Keratinocyte (primary cell): Measurements from ENCODE around the gene PTGDR. TPM values are rescaled to one million over a fixed set of nuclear protein-coding genes. Genes with fewer than 3 reads are reported as not detected.

ENCODE experiments used
- DNase-seq: peaks from one replicate; pipeline ENCODE4 v3.0.0-alpha.2; 2011; ENCODE audit warnings: low read depth, missing footprints, low spot score
- FAIRE-seq: peaks from 2 replicates; lab custom pipeline; 2011; peaks lifted over from hg19 to GRCh38; lab: Jason Lieb, UNC
- H2AFZ ChIP-seq: 2 replicates; pipeline ENCODE4 v1.6.0; 2012; ENCODE audit warnings: low read length, control low read depth, inconsistent platforms; ENCODE audit not compliant: control insufficient read depth
- H3K27ac ChIP-seq: 2 replicates; pipeline ENCODE4 v1.5.1; 2011; ENCODE audit warnings: low read length; ENCODE audit not compliant: control insufficient read depth, insufficient read depth
- H3K27me3 ChIP-seq: 3 replicates; pipeline ENCODE4 v1.6.0; 2011; ENCODE audit warnings: low read length; ENCODE audit not compliant: control insufficient read depth, insufficient read depth; ENCODE audit errors: extremely low read depth
- H3K36me3 ChIP-seq, 2 experiments: 2 replicates in 1 of 2; 3 replicates in 1 of 2; pipeline ENCODE4 v1.5.1; 2011; ENCODE audit warnings: low read length in 2 of 2, mild to moderate bottlenecking in 1 of 2; ENCODE audit not compliant: control insufficient read depth in 2 of 2, insufficient read depth in 2 of 2; ENCODE audit errors: extremely low read depth in 1 of 2
- H3K4me1 ChIP-seq: 3 replicates; pipeline ENCODE4 v1.5.1; 2011; ENCODE audit warnings: low read length; ENCODE audit not compliant: control insufficient read depth, insufficient read depth; ENCODE audit errors: extremely low read depth
- H3K4me2 ChIP-seq: 3 replicates; pipeline ENCODE4 v1.6.0; 2011; ENCODE audit warnings: low read depth, low read length; ENCODE audit not compliant: control insufficient read depth, insufficient read depth; ENCODE audit errors: extremely low read depth
- H3K4me3 ChIP-seq, 3 experiments: fragments of 200-600 bp in 1 of 3; sonication (generic) in 1 of 3; 2 replicates in 2 of 3; 3 replicates in 1 of 3; pipeline ENCODE4 v1.5.1; 2011 to 2016; ENCODE audit warnings: low read length in 3 of 3, mild to moderate bottlenecking in 3 of 3, control low read depth in 2 of 3, inconsistent platforms in 1 of 3, low read depth in 1 of 3, mixed read lengths in 1 of 3, mixed run types in 1 of 3, moderate library complexity in 1 of 3; ENCODE audit not compliant: control insufficient read depth in 2 of 3, insufficient read depth in 2 of 3; ENCODE audit errors: extremely low read depth in 1 of 3
- H3K79me2 ChIP-seq: 2 replicates; pipeline ENCODE4 v1.6.0; 2012; ENCODE audit warnings: low read length; ENCODE audit not compliant: control insufficient read depth, insufficient read depth
- H3K9ac ChIP-seq: 3 replicates; pipeline ENCODE4 v1.6.0; 2011; ENCODE audit warnings: low read length; ENCODE audit not compliant: control insufficient read depth, insufficient read depth; ENCODE audit errors: extremely low read depth
- H3K9me1 ChIP-seq: 3 replicates; pipeline ENCODE4 v1.6.0; 2011; ENCODE audit warnings: low read length; ENCODE audit not compliant: control insufficient read depth, insufficient read depth; ENCODE audit errors: extremely low read depth
- H3K9me3 ChIP-seq: 2 replicates; pipeline ENCODE4 v1.5.1; 2012; ENCODE audit warnings: low read depth, low read length; ENCODE audit not compliant: control insufficient read depth
- H4K20me1 ChIP-seq: 3 replicates; pipeline ENCODE4 v1.6.0; 2011; ENCODE audit warnings: low read length; ENCODE audit not compliant: control insufficient read depth, insufficient read depth; ENCODE audit errors: extremely low read depth
- CTCF ChIP-seq, 3 experiments: IDR thresholded peaks in 1 of 3; conservative IDR thresholded peaks in 1 of 3; optimal IDR thresholded peaks in 1 of 3; 2 replicates in 2 of 3; 3 replicates in 1 of 3; pipeline versions ENCODE3 to v1.5.1; 2011; ENCODE audit warnings: low read length in 3 of 3, mild to moderate bottlenecking in 3 of 3, moderate library complexity in 2 of 3, control low read depth in 1 of 3, inconsistent platforms in 1 of 3; ENCODE audit not compliant: insufficient read depth in 2 of 3; ENCODE audit errors: extremely low read depth in 1 of 3
- EZH2 ChIP-seq: IDR thresholded peaks from one replicate; pipeline ENCODE4 v1.6.1; 2012; ENCODE audit warnings: inconsistent platforms, mild to moderate bottlenecking, low read length, moderate library complexity
- dilution Hi-C: fragments of 300-500 bp; cut with MboI; formaldehyde crosslinking; loops from one replicate; pipeline ENCODE4 v1.7.0; 2020; ENCODE audit warnings: low sequenced_read_pairs; ENCODE audit not compliant: extremely low pct_ligation_motif_present
- polyA plus RNA-seq, 5 experiments: library from polyadenylated mRNA; depleted of rRNA in 3 of 5; stranded (reverse) in 3 of 5; stranded (forward) in 1 of 5; unstranded in 1 of 5; fragments of >200 nt; gene quantifications; 1 replicate in 1 of 5; 2 replicates in 3 of 5; 3 replicates in 1 of 5; pipeline versions ENCODE4 v1.2.1 to v1.2.3, GENCODE V29; 2011 to 2012; ENCODE audit warnings: missing spikeins in 2 of 5, low read depth in 1 of 5, low replicate concordance in 1 of 5

The PTGDR gene
- polyA plus RNA-seq, 1 donor (not counting 4 experiments of a cell fraction or from before 2014, with no cell fraction given), result not detected

- Histone ChIP-seq H3K4me1 (peaks cover 14% of the 10 kb centered on the region), H3K9me3 (no peaks in the 10 kb centered on the region), H4K20me1 (no peaks in the 10 kb centered on the region), H3K27me3 (peaks cover 28% of the 10 kb centered on the region), H2AFZ (no peak overlapping the region), H3K4me3 (no peak overlapping the region), H3K9ac (no peak overlapping the region), H3K27ac (no peak overlapping the region), H3K36me3 (no peaks in the 10 kb centered on the region), H3K4me2 (no peak overlapping the region), H3K79me2 (no peaks in the 10 kb centered on the region), H3K9me1 (no peaks in the 10 kb centered on the region)
- no peak for TF ChIP-seq EZH2
- no peak for TF ChIP-seq CTCF (optimal IDR thresholded peaks at IDR 0.05 in 1 of 3, IDR thresholded peaks at IDR 0.05 in 1 of 3, conservative IDR thresholded peaks at IDR 0.05 in 1 of 3; ENCODE audit: extremely low read depth in 1 of 3, insufficient read depth in 2 of 3, low read length in 3 of 3)
- DNase-seq, result no peak
- no peak for FAIRE-seq
- dilution Hi-C loops, result no loop called here
Observed at GRCh38 chr14:52312931-52313355, 45.4 kb downstream of the PTGDR start.

GRCh38 chr14:52313462-52313861, 46.0 kb downstream of the PTGDR start:
- no peaks in the 10 kb centered on the region for H3K9me3 ChIP-seq
- dilution Hi-C loops, result no loop called here

More at GRCh38 chr14:52313462-52313861, 46.0 kb downstream of the PTGDR start:
- Histone ChIP-seq H3K9ac (no peak overlapping the region), H3K27ac (no peak overlapping the region), H3K36me3 (no peaks in the 10 kb centered on the region), H3K4me2 (peak overlapping the region; percentile 94), H2AFZ (no peak overlapping the region), H3K4me1 (peaks cover 14% of the 10 kb centered on the region), H3K9me1 (no peaks in the 10 kb centered on the region), H4K20me1 (no peaks in the 10 kb centered on the region), H3K4me3 (peak overlapping the region; percentile 47 to 67 (median 64)), H3K79me2 (no peaks in the 10 kb centered on the region), H3K27me3 (peaks cover 28% of the 10 kb centered on the region)
- no peak for FAIRE-seq
- no peak for DNase-seq
- no peak for TF ChIP-seq CTCF (optimal IDR thresholded peaks at IDR 0.05 in 1 of 3, IDR thresholded peaks at IDR 0.05 in 1 of 3, conservative IDR thresholded peaks at IDR 0.05 in 1 of 3; ENCODE audit: extremely low read depth in 1 of 3, insufficient read depth in 2 of 3, low read length in 3 of 3)
- peak; percentile 9 for TF ChIP-seq EZH2
